ENCODE measurements around the gene ZSCAN18. TPM values are rescaled to one million over a fixed set of nuclear protein-coding genes. Genes with fewer than 3 reads are reported as not detected.

Gene ZSCAN18
- total RNA-seq, 1 experiment from 2014 or later = 0.12 TPM

- BruUV-seq (replicated peaks) = no TSS peak
- Histone ChIP-seq H3K4me1 (ENCODE audit: control insufficient read depth in 1 of 2, insufficient read depth in 2 of 2, low read length in 2 of 2) (no peaks in the 10 kb centered on the region), H3K9me2 (ENCODE audit: insufficient read depth) (no peaks in the 10 kb centered on the region), H3K4me3 (replicated peaks in 1 of 2; ENCODE audit: low read depth in 1 of 2, low read length in 2 of 2) (no peak overlapping the region), H3K9me3 (ENCODE audit: control insufficient read depth in 1 of 2, insufficient read depth in 1 of 2, low read depth in 1 of 2, low read length in 2 of 2) (peaks cover 4 to 15% of the 10 kb centered on the region in 2 experiments; a peak in 2 of 4 replicates), H3K79me2 (ENCODE audit: insufficient read depth, low read length) (no peaks in the 10 kb centered on the region), H2AFZ (ENCODE audit: low read depth, low read length, poor library complexity, severe bottlenecking) (no peak overlapping the region), H3K36me3 (ENCODE audit: control insufficient read depth in 1 of 2, insufficient read depth in 2 of 2, low read length in 2 of 2) (no peaks in the 10 kb centered on the region), H3K27me3 (ENCODE audit: insufficient read depth, low read length) (no peaks in the 10 kb centered on the region), H4K20me1 (ENCODE audit: insufficient read depth) (no peaks in the 10 kb centered on the region), H3K9ac (ENCODE audit: low read length) (no peak overlapping the region), H3K27ac (ENCODE audit: low read depth, low read length) (no peak overlapping the region), H3K4me2 (ENCODE audit: low read length) (no peak overlapping the region)
- no peak for TF ChIP-seq ATF3 (IDR thresholded peaks at IDR 0.05)
- no peak for TF ChIP-seq CTCF (IDR thresholded peaks at IDR 0.05 in 2 of 3, conservative IDR thresholded peaks at IDR 0.05 in 1 of 3; ENCODE audit: borderline replicate concordance in 1 of 3, insufficient read depth in 1 of 3, low read depth in 2 of 3, low read length in 2 of 3)
- no peak for TF ChIP-seq TCF7L2 (IDR thresholded peaks at IDR 0.05; ENCODE audit: borderline replicate concordance, extremely low read depth, insufficient read depth, insufficient read length)
- no peak for TF ChIP-seq JUND (IDR thresholded peaks at IDR 0.05)
- no peak for TF ChIP-seq SRF (IDR thresholded peaks at IDR 0.05; ENCODE audit: low read depth)
- TF ChIP-seq POLR2AphosphoS5 (IDR thresholded peaks at IDR 0.05; ENCODE audit: low read depth, low read length) = no peak
- no peak for TF ChIP-seq POLR2A (IDR thresholded peaks at IDR 0.05; ENCODE audit: borderline replicate concordance, extremely low read depth, insufficient read depth, insufficient read length)
- TF ChIP-seq ELF1 (IDR thresholded peaks at IDR 0.05; ENCODE audit: borderline replicate concordance, low read depth) = no peak
- TF ChIP-seq REST (IDR thresholded peaks at IDR 0.05; ENCODE audit: low read depth) = no peak
- TF ChIP-seq EZH2 (IDR thresholded peaks at IDR 0.05) = no peak
- ChIA-PET RAD21 (ENCODE audit: low non-redundant PET in 1 of 2, low total read pairs in 2 of 2, uncharacterized antibody in 2 of 2, unreplicated experiment in 2 of 2) (no interaction called here), POLR2A (no interaction called here), CTCF (no interaction called here)
- ATAC-seq (no peak), DNase-seq (ENCODE audit: low read depth, low spot score) (no peak)
- intact Hi-C loops (cut with micrococcal nuclease) = no loop called here
These were observed 42.8 kb downstream of the ZSCAN18 start for GRCh38 chr19:58054901-58055874.

All from HCT116 (cell line).